B cell (primary cell): ENCODE results near the gene CD40. TPM values are rescaled to one million over a fixed set of nuclear protein-coding genes. Genes with fewer than 3 reads are reported as not detected.

Source experiments
- ATAC-seq: fragments of 200-7000 bp; cut with Tn5 transposase; one replicate; pipeline ENCODE4 v1.10.0; 2021; ENCODE audit warnings: low read depth, mild to moderate bottlenecking, moderate number of reproducible peaks, moderate library complexity
- CTCF ChIA-PET: fragments of 350-600 bp; sonication (Branson Sonifier 250); formaldehyde crosslinking; loops from one replicate; lab custom pipeline; 2021; ENCODE audit warnings: antibody characterized with exemption, inconsistent platforms; lab: Charles Lee
- POLR2A ChIA-PET: fragments of 350-600 bp; sonication (Branson Sonifier 250); formaldehyde crosslinking; loops from one replicate; lab custom pipeline; 2021; ENCODE audit warnings: antibody characterized with exemption; lab: Charles Lee
- DNase-seq: peaks from one replicate; pipeline ENCODE4 v3.0.0; 2013
- H2AFZ ChIP-seq: 2 replicates; pipeline ENCODE4 v1.6.1; 2012; ENCODE audit warnings: mild to moderate bottlenecking, low read depth, low read length; ENCODE audit not compliant: insufficient read depth, poor library complexity, severe bottlenecking
- H3K27ac ChIP-seq, 2 donors: 1 replicate in 1 of 2; 2 replicates in 1 of 2; pipeline ENCODE4 v1.5.1; 2012 to 2013; ENCODE audit warnings: low read length in 2 of 2, mild to moderate bottlenecking in 2 of 2, moderate library complexity in 1 of 2
- H3K27me3 ChIP-seq, 4 experiments: fragments of 200-600 bp in 1 of 4; sonication (generic) in 1 of 4; replicated peaks in 1 of 4; 1 replicate in 2 of 4; 2 replicates in 2 of 4; pipeline versions ENCODE4 v1.6.1 to v1.7.0; 2013 to 2016; ENCODE audit warnings: low read length in 3 of 4, mild to moderate bottlenecking in 2 of 4, mixed read lengths in 1 of 4, moderate library complexity in 1 of 4; ENCODE audit not compliant: insufficient read depth in 4 of 4, control insufficient read depth in 3 of 4; ENCODE audit errors: control extremely low read depth in 1 of 4
- H3K36me3 ChIP-seq, 2 experiments: replicated peaks in 1 of 2; 1 replicate in 1 of 2; 2 replicates in 1 of 2; pipeline versions ENCODE4 v1.6.1 to v1.7.1; 2013; ENCODE audit warnings: low read length in 1 of 2; ENCODE audit not compliant: insufficient read depth in 2 of 2, control insufficient read depth in 1 of 2; ENCODE audit errors: control extremely low read depth in 1 of 2, extremely low read depth in 1 of 2
- H3K4me1 ChIP-seq, 2 donors: fragments of 200-600 bp in 1 of 2; sonication (generic) in 1 of 2; 1 replicate in 1 of 2; 2 replicates in 1 of 2; pipeline versions ENCODE4 v1.5.1 to v1.6.1; 2013 to 2017; ENCODE audit warnings: low read length in 2 of 2; ENCODE audit not compliant: control insufficient read depth in 2 of 2, insufficient read depth in 2 of 2
- H3K4me2 ChIP-seq: replicated peaks from 2 replicates; pipeline ENCODE3; 2012; ENCODE audit warnings: mild to moderate bottlenecking, low read depth, low read length; ENCODE audit not compliant: poor library complexity, severe bottlenecking
- H3K4me3 ChIP-seq, 5 experiments: fragments of 200-600 bp in 1 of 5; sonication (generic) in 1 of 5; 1 replicate in 3 of 5; 2 replicates in 2 of 5; pipeline versions ENCODE4 v1.5.1 to v1.7.0; 2011 to 2016; ENCODE audit warnings: low read length in 4 of 5, mild to moderate bottlenecking in 4 of 5, low read depth in 2 of 5, control low read depth in 1 of 5, moderate library complexity in 1 of 5; ENCODE audit not compliant: insufficient read depth in 1 of 5; ENCODE audit errors: control extremely low read depth in 1 of 5, extremely low read depth in 1 of 5
- H3K79me2 ChIP-seq: fragments of 200-600 bp; sonication (generic); one replicate; pipeline ENCODE4 v1.6.0; 2016; ENCODE audit warnings: low read length; ENCODE audit not compliant: control insufficient read depth, insufficient read depth
- H3K9ac ChIP-seq: fragments of 200-600 bp; sonication (generic); 2 replicates; pipeline ENCODE4 v1.6.1; 2017; ENCODE audit warnings: mild to moderate bottlenecking, low read length, moderate library complexity
- H3K9me3 ChIP-seq, 3 donors: one replicate each; pipeline versions ENCODE4 v1.6.1 to v1.7.1; 2013; ENCODE audit warnings: low read length in 2 of 3; ENCODE audit not compliant: control insufficient read depth in 2 of 3, insufficient read depth in 1 of 3; ENCODE audit errors: control extremely low read depth in 1 of 3
- H4K20me1 ChIP-seq: 2 replicates; pipeline ENCODE4 v1.6.0; 2012; ENCODE audit warnings: mild to moderate bottlenecking, low read length; ENCODE audit not compliant: insufficient read depth, control insufficient read depth, poor library complexity, severe bottlenecking
- H3K27ac Mint-ChIP-seq: one replicate; pipeline ENCODE4 v1.8.0; 2021; ENCODE audit warnings: mixed read lengths
- H3K27me3 Mint-ChIP-seq: one replicate; pipeline ENCODE4 v1.8.0; 2021; ENCODE audit warnings: mixed read lengths
- H3K4me1 Mint-ChIP-seq: one replicate; pipeline ENCODE4 v1.8.0; 2021; ENCODE audit warnings: mixed read lengths
- H3K4me3 Mint-ChIP-seq: one replicate; pipeline ENCODE4 v1.8.0; 2021; ENCODE audit warnings: mixed read lengths
- H3K9me3 Mint-ChIP-seq: one replicate; pipeline ENCODE4 v1.8.0; 2022; ENCODE audit warnings: mixed read lengths; ENCODE audit not compliant: insufficient read depth
- EZH2 ChIP-seq: IDR thresholded peaks from 2 replicates; pipeline ENCODE4 v1.6.1; 2012; ENCODE audit warnings: borderline replicate concordance, low read depth, mild to moderate bottlenecking, moderate library complexity, low read length; ENCODE audit not compliant: insufficient read depth, poor library complexity, severe bottlenecking
- whole genome bisulfite sequencing: methylation state at CpG from one replicate; pipeline ENCODE4 v1.1.5; 2013; ENCODE audit warnings: missing lambda C conversion rate; ENCODE audit not compliant: insufficient coverage; 5-methylcytosine and 5-hydroxymethylcytosine counted together
- intact Hi-C: fragments of 100-400 bp; cut with micrococcal nuclease; formaldehyde crosslinking; loops from one replicate; pipeline ENCODE4 v1.10.0; 2022
- polyA plus RNA-seq: library from polyadenylated mRNA; depleted of rRNA; stranded (reverse); fragments of >200 nt; gene quantifications from 2 replicates; pipeline ENCODE4 v1.2.3, GENCODE V29; 2012
- total RNA-seq, 2 donors: library from RNA; stranded (reverse); fragments of 120-200 nt in 1 of 2; gene quantifications; 1 replicate in 1 of 2; 2 replicates in 1 of 2; pipeline versions ENCODE4 v1.2.3 to v1.2.4, GENCODE V29; 2013 to 2022
- TF ChIP-seq, protein P1 (sequence below): fragments of 200-600 bp; IDR thresholded peaks from one replicate; pipeline ENCODE4 v1.8.0; 2022; ENCODE audit warnings: antibody characterized with exemption, mild to moderate bottlenecking

Gene CD40
- total and polyA plus RNA-seq, 2 donors (not counting 1 experiment from before 2014, with no cell fraction given): 210 to 215 TPM

DNA sequence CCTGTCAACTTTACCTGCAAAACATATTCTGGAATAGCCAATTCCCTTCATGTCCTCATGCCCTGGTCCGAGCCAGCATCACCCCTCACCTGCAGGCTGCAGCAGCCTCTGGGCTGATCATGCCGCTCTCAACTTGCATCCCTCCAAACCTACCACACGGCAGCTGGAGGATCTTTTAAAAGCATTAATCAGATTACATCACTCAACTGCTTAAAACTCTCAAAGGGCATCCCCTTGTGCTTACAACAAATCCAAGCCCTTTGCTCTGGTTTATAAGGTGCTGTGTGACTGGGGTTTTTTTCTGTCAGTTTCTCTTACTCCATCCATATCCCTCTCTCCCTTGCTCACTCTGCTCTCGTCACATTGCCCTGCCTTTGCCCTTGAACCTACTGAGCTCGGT, 24.0 kb downstream of the CD40 start:
- Mint-ChIP-seq H3K4me1 (peaks cover 14% of the 10 kb centered on the region), H3K27ac (no peak overlapping the region), H3K9me3 (no peaks in the 10 kb centered on the region), H3K27me3 (peaks cover 62% of the 10 kb centered on the region), H3K4me3 (no peak overlapping the region)
- Histone ChIP-seq H2AFZ (no peak overlapping the region), H3K79me2 (no peaks in the 10 kb centered on the region), H4K20me1 (no peaks in the 10 kb centered on the region), H3K4me2 (no peak overlapping the region), H3K4me3 (no peak overlapping the region), H3K36me3 (no peaks in the 10 kb centered on the region), H3K9me3 (no peaks in the 10 kb centered on the region), H3K4me1 (peaks cover 5 to 8% of the 10 kb centered on the region in 2 donors), H3K9ac (no peak overlapping the region), H3K27me3 (peaks cover 0 to 33% (median 18%) of the 10 kb centered on the region in 4 experiments), H3K27ac (no peak overlapping the region)
- intact Hi-C loops: no loop called here
- TF ChIP-seq, protein P1, sequence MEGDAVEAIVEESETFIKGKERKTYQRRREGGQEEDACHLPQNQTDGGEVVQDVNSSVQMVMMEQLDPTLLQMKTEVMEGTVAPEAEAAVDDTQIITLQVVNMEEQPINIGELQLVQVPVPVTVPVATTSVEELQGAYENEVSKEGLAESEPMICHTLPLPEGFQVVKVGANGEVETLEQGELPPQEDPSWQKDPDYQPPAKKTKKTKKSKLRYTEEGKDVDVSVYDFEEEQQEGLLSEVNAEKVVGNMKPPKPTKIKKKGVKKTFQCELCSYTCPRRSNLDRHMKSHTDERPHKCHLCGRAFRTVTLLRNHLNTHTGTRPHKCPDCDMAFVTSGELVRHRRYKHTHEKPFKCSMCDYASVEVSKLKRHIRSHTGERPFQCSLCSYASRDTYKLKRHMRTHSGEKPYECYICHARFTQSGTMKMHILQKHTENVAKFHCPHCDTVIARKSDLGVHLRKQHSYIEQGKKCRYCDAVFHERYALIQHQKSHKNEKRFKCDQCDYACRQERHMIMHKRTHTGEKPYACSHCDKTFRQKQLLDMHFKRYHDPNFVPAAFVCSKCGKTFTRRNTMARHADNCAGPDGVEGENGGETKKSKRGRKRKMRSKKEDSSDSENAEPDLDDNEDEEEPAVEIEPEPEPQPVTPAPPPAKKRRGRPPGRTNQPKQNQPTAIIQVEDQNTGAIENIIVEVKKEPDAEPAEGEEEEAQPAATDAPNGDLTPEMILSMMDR: no peak
- TF ChIP-seq EZH2: no peak
- ChIA-PET CTCF (interaction anchor here (0.7 to 0.9 kb wide), 2 partner anchors 10 to 1614 kb away, joined by 4 to 5 read pairs; no protein-coding TSS in a partner anchor), POLR2A (interaction anchor here (0.7 kb wide), 1 partner anchor 222 kb away, joined by 5 read pairs; no protein-coding TSS in a partner anchor)
- no peak for DNase-seq
- 62% methylated on average over 3 of the region's 5 CpGs for WGBS
- no peak for ATAC-seq

DNA sequence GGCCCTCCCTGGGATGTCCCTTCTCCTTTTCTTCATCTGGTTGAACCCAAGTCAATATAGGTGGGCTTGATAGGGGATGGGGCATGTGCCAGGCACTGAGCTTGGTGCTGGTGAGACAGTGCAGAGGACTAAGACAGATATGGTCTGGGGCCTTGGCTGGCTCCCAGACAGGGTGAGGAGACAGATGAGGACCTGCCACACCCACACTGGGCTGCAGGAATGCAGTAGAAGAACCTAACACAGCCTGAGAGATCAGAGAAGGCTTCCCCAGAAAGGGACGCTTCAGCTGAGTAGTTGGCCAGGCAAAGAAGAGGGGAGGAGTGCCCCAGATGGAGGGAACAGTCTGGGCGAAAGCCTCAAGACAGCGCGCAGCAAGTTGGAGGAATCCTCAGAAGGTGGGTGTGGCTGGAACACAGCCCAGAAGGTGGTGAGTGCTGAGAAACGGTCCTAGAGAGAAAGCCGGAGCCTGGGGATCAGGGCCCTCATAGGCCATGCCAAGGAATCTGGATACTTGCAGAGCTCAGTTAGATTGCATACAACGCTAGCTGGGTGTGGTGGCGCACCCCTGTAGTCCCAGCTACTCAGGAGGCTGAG, 26.4 kb downstream of the CD40 start:
- WGBS: 87% methylated on average over 8 of the region's 8 CpGs
- CTCF ChIA-PET: interaction anchor here (1.0 to 2.3 kb wide), 2 partner anchors 12 to 31 kb away, joined by 3 to 8 read pairs; no protein-coding TSS in a partner anchor
- H3K27ac Mint-ChIP-seq: no peak overlapping the region

More for the DNA sequence above, 26.4 kb downstream of the CD40 start:
- Histone ChIP-seq H3K9me3 (no peaks in the 10 kb centered on the region), H4K20me1 (no peaks in the 10 kb centered on the region), H3K4me2 (no peak overlapping the region), H3K4me3 (no peak overlapping the region), H3K27ac (no peak overlapping the region), H2AFZ (no peak overlapping the region), H3K9ac (no peak overlapping the region), H3K27me3 (peaks cover 0 to 29% (median 16%) of the 10 kb centered on the region in 4 experiments), H3K79me2 (no peaks in the 10 kb centered on the region), H3K36me3 (no peaks in the 10 kb centered on the region), H3K4me1 (peaks cover 5 to 6% of the 10 kb centered on the region in 2 donors)
- no peaks in the 10 kb centered on the region for H3K9me3 Mint-ChIP-seq
- no peak for DNase-seq
- peaks cover 44% of the 10 kb centered on the region for H3K27me3 Mint-ChIP-seq
- intact Hi-C loops: no loop called here
- no peak for ATAC-seq
- TF ChIP-seq EZH2: no peak
- TF ChIP-seq, protein P1: no peak
- POLR2A ChIA-PET: no interaction called here
- H3K4me3 Mint-ChIP-seq: no peak overlapping the region
- peaks cover 7% of the 10 kb centered on the region for H3K4me1 Mint-ChIP-seq
